ENCODE data around the gene HDAC11. TPM values are rescaled to one million over a fixed set of nuclear protein-coding genes. Genes with fewer than 3 reads are reported as not detected.
A peak's percentile ranks its signal among the peaks of the same experiment; 100 is the strongest.

Gene HDAC11
- total and polyA plus RNA-seq, 9 of the 15 experiments (the other 6 are each of a cell fraction or from before 2014, with no cell fraction given): 0.60 to 6.0 (median 4.5) TPM

DNA sequence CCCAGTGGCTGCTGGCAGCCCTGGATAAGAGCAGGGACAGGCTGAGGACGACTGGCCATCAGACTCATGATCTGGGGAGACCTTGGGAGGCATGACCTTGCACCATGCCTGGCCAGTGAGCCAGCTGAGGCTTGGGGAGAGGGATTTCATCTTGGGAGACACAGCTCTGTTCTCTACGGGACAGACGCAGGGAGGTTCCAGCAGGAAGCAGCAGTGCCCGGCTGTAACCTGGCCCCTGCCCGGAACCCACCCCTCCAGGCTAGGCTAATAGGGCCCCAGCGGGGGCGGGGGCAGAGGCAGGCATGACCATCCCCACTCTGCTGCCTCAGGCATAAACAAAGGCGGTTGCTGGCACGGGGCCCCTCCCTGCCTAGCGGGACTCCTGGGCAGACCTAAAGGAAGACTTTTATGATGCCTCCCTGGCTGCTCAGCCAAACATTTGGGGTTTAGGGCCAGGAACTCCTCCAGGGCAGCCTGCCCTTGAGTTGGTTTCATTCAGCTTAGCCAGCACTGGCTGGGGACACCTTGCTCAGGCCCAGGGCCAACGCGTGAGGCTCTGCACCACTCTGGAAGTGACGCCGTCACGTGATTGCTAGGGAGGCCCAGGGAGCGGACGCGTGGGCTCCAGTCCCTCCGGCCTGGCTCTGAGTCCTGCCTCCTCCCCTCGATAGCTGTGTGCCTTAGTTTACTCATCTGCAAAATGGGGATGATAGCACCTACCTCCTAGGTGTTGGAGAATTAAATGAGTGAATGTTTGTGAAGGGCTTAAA, 27.6 kb downstream of the HDAC11 start:
- intact Hi-C loops (cut with micrococcal nuclease): no loop called here
- H4K20me1 ChIP-seq (replicated peaks; ENCODE audit: control insufficient read depth, insufficient read depth, low read length): peaks cover 5% of the 10 kb centered on the region
- H3K4me3 ChIP-seq: no peak overlapping the region
- POLR2A ChIA-PET: interaction anchor here (0.7 to 1.7 kb wide), 3 partner anchors 10 to 23 kb away, joined by 3 to 5 read pairs (median 4); no protein-coding TSS in a partner anchor
- H3K9me3 ChIP-seq (replicated peaks; ENCODE audit: control insufficient read depth, insufficient read depth, low read depth, low read length): no peaks in the 10 kb centered on the region
- no TSS peak for BruUV-seq (replicated peaks)
- DNase-seq (ENCODE audit: extremely low read depth in 1 of 4, low spot score in 3 of 4) (peak in 2 of 4 experiments; percentile 54 to 61), ATAC-seq (peak; percentile 29; the same call in 2 of the 3 replicates), FAIRE-seq (no peak)
- H3K79me2 ChIP-seq (ENCODE audit: control insufficient read depth, insufficient read depth, low read length): no peaks in the 10 kb centered on the region
- H3K9me1 ChIP-seq (ENCODE audit: control insufficient read depth, insufficient read depth, low read length): no peaks in the 10 kb centered on the region
- no peak overlapping the region for H3K4me2 ChIP-seq (ENCODE audit: insufficient read depth, low read length)
- 18% methylated on average over 20 of the region's 20 CpGs for WGBS (ENCODE audit: insufficient coverage, low coverage, missing lambda C conversion rate)
- H3K27ac ChIP-seq (ENCODE audit: extremely low read depth, low read depth, low read length): no peak overlapping the region
- in situ Hi-C loops (cut with MboI): no loop called here
- CTCF ChIA-PET (ENCODE audit: low intra/inter-chr PET ratio): no interaction called here
- H3K36me3 ChIP-seq (ENCODE audit: control insufficient read depth, insufficient read depth, low read length): no peaks in the 10 kb centered on the region
- H2AFZ ChIP-seq (ENCODE audit: low read depth, low read length): no peak overlapping the region
- peaks cover 14 to 23% of the 10 kb centered on the region in 2 experiments; a peak in 4 of 5 replicates for H3K27me3 ChIP-seq (ENCODE audit: control insufficient read depth in 2 of 2, insufficient read depth in 2 of 2, low read length in 2 of 2)
- H3K9ac ChIP-seq (ENCODE audit: insufficient read depth in 1 of 2, low read depth in 2 of 2, low read length in 2 of 2): peak overlapping the region in 1 of 2 experiments; percentile 64; a peak in 2 of 4 replicates
- peaks cover 0 to 29% of the 10 kb centered on the region in 2 experiments; a peak in 2 of 5 replicates for H3K4me1 ChIP-seq (replicated peaks in 1 of 2; ENCODE audit: control insufficient read depth in 2 of 2, insufficient read depth in 2 of 2, low read length in 2 of 2)
- TF ChIP-seq RCOR1 (IDR thresholded peaks at IDR 0.05; ENCODE audit: borderline replicate concordance in 1 of 2, low read depth in 2 of 2, low read length in 2 of 2): peak in 1 of 2 experiments; percentile 41; a peak in 1 of 4 replicates
- 0 out of 2 replicates have a peak, but pooled peaks have one; percentile 3 for TF ChIP-seq EGR1 (conservative IDR thresholded peaks at IDR 0.05)
- TF ChIP-seq ZNF143 (CRISPR knock-in tag; IDR thresholded peaks at IDR 0.05): no peak
- no peak for TF ChIP-seq PRMT5 (CRISPR knock-in tag; IDR thresholded peaks at IDR 0.05)
- TF ChIP-seq, protein P1, sequence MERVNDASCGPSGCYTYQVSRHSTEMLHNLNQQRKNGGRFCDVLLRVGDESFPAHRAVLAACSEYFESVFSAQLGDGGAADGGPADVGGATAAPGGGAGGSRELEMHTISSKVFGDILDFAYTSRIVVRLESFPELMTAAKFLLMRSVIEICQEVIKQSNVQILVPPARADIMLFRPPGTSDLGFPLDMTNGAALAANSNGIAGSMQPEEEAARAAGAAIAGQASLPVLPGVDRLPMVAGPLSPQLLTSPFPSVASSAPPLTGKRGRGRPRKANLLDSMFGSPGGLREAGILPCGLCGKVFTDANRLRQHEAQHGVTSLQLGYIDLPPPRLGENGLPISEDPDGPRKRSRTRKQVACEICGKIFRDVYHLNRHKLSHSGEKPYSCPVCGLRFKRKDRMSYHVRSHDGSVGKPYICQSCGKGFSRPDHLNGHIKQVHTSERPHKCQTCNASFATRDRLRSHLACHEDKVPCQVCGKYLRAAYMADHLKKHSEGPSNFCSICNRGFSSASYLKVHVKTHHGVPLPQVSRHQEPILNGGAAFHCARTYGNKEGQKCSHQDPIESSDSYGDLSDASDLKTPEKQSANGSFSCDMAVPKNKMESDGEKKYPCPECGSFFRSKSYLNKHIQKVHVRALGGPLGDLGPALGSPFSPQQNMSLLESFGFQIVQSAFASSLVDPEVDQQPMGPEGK (CRISPR knock-in tag; IDR thresholded peaks at IDR 0.05; ENCODE audit: borderline replicate concordance): no peak
- TF ChIP-seq, protein P2, sequence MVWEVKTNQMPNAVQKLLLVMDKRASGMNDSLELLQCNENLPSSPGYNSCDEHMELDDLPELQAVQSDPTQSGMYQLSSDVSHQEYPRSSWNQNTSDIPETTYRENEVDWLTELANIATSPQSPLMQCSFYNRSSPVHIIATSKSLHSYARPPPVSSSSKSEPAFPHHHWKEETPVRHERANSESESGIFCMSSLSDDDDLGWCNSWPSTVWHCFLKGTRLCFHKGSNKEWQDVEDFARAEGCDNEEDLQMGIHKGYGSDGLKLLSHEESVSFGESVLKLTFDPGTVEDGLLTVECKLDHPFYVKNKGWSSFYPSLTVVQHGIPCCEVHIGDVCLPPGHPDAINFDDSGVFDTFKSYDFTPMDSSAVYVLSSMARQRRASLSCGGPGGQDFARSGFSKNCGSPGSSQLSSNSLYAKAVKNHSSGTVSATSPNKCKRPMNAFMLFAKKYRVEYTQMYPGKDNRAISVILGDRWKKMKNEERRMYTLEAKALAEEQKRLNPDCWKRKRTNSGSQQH (CRISPR knock-in tag; IDR thresholded peaks at IDR 0.05): no peak
- TF ChIP-seq TOE1 (IDR thresholded peaks at IDR 0.05; ENCODE audit: borderline replicate concordance): peak; percentile 45; the same call in 1 of the 2 replicates
- TF ChIP-seq TOE1 (CRISPR knock-in tag; IDR thresholded peaks at IDR 0.05; ENCODE audit: borderline replicate concordance, low read depth): no peak
- no peak for TF ChIP-seq MAFF (IDR thresholded peaks at IDR 0.05; ENCODE audit: low read length)
- no peak for TF ChIP-seq HDGF (IDR thresholded peaks at IDR 0.05)
- no peak for TF ChIP-seq ESRRA (IDR thresholded peaks at IDR 0.05; ENCODE audit: borderline replicate concordance, low read depth)
- TF ChIP-seq, protein P3, sequence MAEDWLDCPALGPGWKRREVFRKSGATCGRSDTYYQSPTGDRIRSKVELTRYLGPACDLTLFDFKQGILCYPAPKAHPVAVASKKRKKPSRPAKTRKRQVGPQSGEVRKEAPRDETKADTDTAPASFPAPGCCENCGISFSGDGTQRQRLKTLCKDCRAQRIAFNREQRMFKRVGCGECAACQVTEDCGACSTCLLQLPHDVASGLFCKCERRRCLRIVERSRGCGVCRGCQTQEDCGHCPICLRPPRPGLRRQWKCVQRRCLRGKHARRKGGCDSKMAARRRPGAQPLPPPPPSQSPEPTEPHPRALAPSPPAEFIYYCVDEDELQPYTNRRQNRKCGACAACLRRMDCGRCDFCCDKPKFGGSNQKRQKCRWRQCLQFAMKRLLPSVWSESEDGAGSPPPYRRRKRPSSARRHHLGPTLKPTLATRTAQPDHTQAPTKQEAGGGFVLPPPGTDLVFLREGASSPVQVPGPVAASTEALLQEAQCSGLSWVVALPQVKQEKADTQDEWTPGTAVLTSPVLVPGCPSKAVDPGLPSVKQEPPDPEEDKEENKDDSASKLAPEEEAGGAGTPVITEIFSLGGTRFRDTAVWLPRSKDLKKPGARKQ (CRISPR knock-in tag; IDR thresholded peaks at IDR 0.05): no peak
- no peak for TF ChIP-seq SRSF3 (IDR thresholded peaks at IDR 0.05; ENCODE audit: insufficient read depth, low read length)
- peak; percentile 67 for TF ChIP-seq BHLHE40 (IDR thresholded peaks at IDR 0.05; ENCODE audit: low read length)
- no peak for TF ChIP-seq ZNF140 (CRISPR knock-in tag; IDR thresholded peaks at IDR 0.05)
- TF ChIP-seq CCNT2 (IDR thresholded peaks at IDR 0.05; ENCODE audit: borderline replicate concordance, extremely low read depth, insufficient read length, low read depth, low read length): no peak
- peak; percentile 40; the same call in 1 of the 2 replicates for TF ChIP-seq CBFA2T2 (conservative IDR thresholded peaks at IDR 0.05)

Measured in K562 (cell line).